Skeletal muscle satellite cell (primary cell): ENCODE data around the gene MMADHC. TPM values are rescaled to one million over a fixed set of nuclear protein-coding genes. Genes with fewer than 3 reads are reported as not detected.
A peak's percentile ranks its signal among the peaks of the same experiment; 100 is the strongest.

Experiments
- H3K27me3 ChIP-seq: 2 replicates; pipeline ENCODE4 v1.7.0; 2013; ENCODE audit warnings: low read length; ENCODE audit not compliant: control insufficient read depth, insufficient read depth
- H3K36me3 ChIP-seq: 2 replicates; pipeline ENCODE4 v1.7.0; 2013; ENCODE audit warnings: mild to moderate bottlenecking, control low read depth, low read length; ENCODE audit not compliant: insufficient read depth
- H3K4me1 ChIP-seq: 2 replicates; pipeline ENCODE4 v1.7.0; 2013; ENCODE audit warnings: low read length; ENCODE audit not compliant: control insufficient read depth, insufficient read depth
- H3K4me2 ChIP-seq: 2 replicates; pipeline ENCODE4 v1.7.0; 2013; ENCODE audit warnings: mild to moderate bottlenecking, low read length
- H3K4me3 ChIP-seq: 2 replicates; pipeline ENCODE4 v1.7.0; 2013; ENCODE audit warnings: low read length
- H3K9ac ChIP-seq: 2 replicates; pipeline ENCODE4 v1.7.0; 2013; ENCODE audit warnings: mild to moderate bottlenecking, low read depth, low read length, moderate library complexity
- H3K9me3 ChIP-seq: replicated peaks from 2 replicates; pipeline ENCODE4 v1.7.0; 2013; ENCODE audit warnings: mild to moderate bottlenecking, control low read depth, low read length
- total RNA-seq: library from RNA; depleted of rRNA; stranded (reverse); fragments of >200 nt; gene quantifications from 2 replicates; pipeline ENCODE4 v1.2.3, GENCODE V29; 2012; rRNA removed

MMADHC gene
- total RNA-seq, result 150 and 168 TPM in 2 replicates

DNA sequence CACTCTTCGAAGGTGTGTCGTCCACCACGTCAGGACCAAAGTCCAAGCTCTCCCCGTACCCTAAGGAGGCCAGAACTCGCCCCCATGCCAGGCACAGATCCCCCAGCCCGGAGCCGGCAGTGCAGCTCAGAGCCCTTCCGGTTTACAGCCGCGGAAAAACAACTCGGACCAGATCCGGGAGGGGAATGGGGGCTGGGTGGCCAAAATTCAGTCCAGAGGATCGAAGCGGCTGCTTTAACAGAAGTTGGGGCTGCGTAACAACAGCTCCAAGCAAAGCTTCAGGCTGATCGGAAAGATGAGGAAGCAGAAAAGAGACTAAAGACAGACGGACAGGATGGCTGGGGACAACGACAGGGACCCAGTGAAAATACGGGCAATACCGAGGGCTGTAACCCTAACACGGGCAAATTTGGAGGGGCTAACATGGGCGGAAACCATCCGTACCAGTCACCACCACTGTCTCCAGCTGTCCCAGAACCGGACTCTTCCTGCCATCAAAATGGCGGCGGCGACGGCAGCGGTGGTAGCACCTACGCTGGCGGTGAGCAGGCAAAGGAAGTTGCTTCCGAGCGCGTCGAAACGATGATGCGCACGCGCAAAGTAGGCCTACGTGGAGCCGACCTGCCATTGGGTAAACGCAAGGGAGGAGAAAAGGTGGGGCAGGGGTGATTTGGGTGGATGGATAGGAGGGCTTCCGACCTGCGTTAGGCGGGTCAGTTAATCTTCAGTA, at the start of gene MMADHC:
TSS of gene MMADHC (minus strand) at position 556 of the 730 bp plus-strand sequence. CDS start 678 bp downstream, outside the sequence.
- H3K9ac ChIP-seq, result peak within 1 kb of the TSS; percentile 97
- peaks cover 13% of the 10 kb centered on the region for H3K4me1 ChIP-seq
- no peaks in the 10 kb centered on the region for H3K9me3 ChIP-seq
- H3K27me3 ChIP-seq, result no peaks in the 10 kb centered on the region
- H3K36me3 ChIP-seq, result peaks cover 28% of the 10 kb centered on the region
- peak within 1 kb of the TSS; percentile 81 for H3K4me2 ChIP-seq
- peak within 1 kb of the TSS; percentile 83 for H3K4me3 ChIP-seq

DNA sequence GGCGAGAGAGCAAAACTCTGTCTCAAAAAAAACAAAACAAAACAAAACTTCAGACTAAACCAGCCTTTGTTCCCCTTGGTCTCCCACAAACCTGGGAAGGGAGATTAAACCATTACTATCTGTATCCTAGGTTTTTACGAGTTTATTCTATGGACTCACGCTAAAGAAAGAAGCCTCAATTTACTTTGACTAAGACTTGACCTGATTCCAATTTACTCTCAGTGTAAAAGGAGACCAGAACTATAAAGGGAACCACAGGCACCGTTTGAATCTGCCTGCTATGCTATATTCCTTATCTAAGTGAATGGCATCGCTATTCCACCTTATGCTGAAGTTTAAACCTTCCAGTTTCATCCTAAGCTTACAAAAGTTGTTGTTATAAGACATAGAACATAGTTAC, 46.5 kb upstream of the MMADHC start:
- Histone ChIP-seq H3K36me3 (no peaks in the 10 kb centered on the region), H3K4me2 (no peak overlapping the region), H3K9me3 (no peaks in the 10 kb centered on the region), H3K4me1 (no peaks in the 10 kb centered on the region), H3K27me3 (no peaks in the 10 kb centered on the region), H3K9ac (no peak overlapping the region), H3K4me3 (no peak overlapping the region)

DNA sequence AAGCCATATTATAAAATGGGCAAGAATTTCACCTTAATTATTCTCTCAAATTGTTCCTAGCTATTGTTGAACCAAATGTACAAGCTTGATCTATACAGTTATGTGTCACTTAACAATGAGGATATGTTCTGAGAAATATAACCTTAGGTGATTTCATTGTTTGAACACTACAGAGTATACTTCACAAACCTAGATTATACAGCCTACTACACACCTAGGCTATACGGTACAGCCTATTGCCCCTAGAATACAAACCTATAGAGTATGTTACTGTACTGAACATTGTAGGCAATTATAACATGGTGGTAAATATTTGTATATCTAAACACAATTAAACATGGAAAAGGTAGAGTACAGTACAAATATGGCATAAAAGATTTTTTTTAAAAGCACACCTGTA, 42.9 kb upstream of the MMADHC start:
- no peak overlapping the region for H3K9ac ChIP-seq
- no peak overlapping the region for H3K4me2 ChIP-seq
- no peaks in the 10 kb centered on the region for H3K4me1 ChIP-seq
- no peaks in the 10 kb centered on the region for H3K27me3 ChIP-seq
- H3K36me3 ChIP-seq, result no peaks in the 10 kb centered on the region
- no peak overlapping the region for H3K4me3 ChIP-seq
- no peaks in the 10 kb centered on the region for H3K9me3 ChIP-seq

DNA sequence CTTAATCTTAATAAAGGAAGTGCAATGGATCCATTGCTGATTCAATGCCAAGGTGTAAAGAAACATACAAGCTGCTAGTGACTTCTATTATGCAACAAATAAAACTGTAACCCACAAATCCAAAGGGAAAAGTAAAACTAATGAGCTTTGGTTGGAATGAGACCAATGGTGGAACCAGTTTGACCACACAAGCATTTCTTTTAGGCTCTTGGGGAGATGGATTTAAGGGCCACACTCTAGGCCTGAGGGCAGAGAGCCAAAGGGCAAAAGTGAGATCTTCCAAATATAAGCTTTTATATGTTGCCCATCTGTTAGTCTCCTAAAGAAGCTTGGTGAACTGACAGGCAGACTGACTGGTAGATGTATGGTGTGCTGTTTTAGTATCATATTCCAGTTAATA, 41.5 kb upstream of the MMADHC start:
- no peaks in the 10 kb centered on the region for H3K27me3 ChIP-seq
- H3K9me3 ChIP-seq, result no peaks in the 10 kb centered on the region
- H3K4me2 ChIP-seq, result no peak overlapping the region
- no peaks in the 10 kb centered on the region for H3K4me1 ChIP-seq
- H3K36me3 ChIP-seq, result no peaks in the 10 kb centered on the region
- H3K4me3 ChIP-seq, result no peak overlapping the region
- H3K9ac ChIP-seq, result no peak overlapping the region

DNA sequence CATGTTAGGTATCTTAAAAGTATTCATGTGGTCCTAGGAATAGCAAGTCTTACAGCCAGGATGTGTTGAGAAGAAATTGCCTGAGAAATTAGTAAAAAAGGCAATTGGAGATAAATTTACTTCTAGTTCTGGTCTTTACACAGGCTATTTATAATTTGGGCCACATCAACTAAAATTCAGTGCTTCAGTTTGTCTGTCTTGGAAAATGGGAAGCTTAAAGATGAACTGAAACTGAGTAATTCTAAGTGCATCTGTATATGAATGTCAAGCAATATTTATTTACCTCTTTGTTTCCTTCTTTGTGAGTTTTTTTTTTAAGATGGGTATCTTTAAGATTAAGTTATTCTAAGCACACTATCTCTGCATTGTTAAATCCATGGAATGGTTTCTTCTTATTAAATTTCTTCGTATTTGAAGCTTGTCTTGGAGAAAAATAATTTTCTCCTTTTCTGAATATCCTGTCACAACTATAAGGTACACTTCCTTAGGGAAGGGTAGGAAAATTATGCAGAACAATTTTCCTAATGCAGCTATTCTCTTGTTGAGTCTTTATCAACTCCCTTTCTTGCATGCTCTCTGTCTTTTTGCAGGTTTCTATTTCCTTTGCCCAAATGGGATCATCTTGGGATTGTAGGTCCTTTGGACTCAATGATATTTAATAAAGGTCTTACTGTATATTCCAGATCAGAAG, 39.7 kb upstream of the MMADHC start:
- no peak overlapping the region for H3K4me3 ChIP-seq
- H3K9ac ChIP-seq, result no peak overlapping the region
- H3K4me2 ChIP-seq, result no peak overlapping the region
- no peaks in the 10 kb centered on the region for H3K4me1 ChIP-seq
- H3K36me3 ChIP-seq, result no peaks in the 10 kb centered on the region
- H3K27me3 ChIP-seq, result no peaks in the 10 kb centered on the region
- H3K9me3 ChIP-seq, result no peaks in the 10 kb centered on the region

DNA sequence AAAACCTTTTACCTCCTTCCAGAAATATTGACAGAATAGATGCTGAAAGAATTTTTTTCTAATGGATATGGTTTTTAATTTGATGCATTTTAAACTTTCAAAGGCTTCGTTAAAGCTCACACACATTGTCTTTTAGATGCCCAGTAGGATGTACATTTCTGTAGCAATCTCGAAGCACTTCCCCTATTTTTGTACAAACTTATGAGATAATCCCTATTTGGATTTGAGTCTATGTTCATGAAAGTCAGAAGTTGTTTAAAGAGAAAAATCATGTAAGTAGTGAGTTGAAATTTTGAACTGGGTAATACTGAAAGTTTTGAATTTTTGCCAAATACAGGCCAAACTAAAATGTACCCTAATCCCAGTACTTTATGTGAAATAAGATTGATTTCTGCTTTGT, 38.1 kb upstream of the MMADHC start:
- Histone ChIP-seq H3K36me3 (no peaks in the 10 kb centered on the region), H3K4me2 (no peak overlapping the region), H3K27me3 (no peaks in the 10 kb centered on the region)

DNA sequence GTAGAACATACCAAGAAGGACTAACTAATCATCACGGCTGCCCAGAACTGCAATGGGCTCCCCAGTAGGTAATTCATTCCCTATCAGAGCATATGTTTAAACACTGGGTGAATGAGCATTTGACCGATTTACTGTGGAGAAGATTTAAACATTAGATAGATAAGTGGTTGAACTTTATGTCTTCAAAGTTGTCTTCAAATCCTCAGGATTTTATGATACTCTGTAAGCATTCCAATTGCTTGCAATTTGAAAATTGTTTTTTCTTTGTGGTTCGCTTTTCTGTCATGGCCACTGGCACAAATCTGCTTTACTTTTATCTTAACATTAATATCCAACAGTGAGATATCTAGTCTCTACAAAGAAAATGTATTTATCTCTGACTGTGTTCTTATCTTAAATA, 37.7 kb upstream of the MMADHC start:
- Histone ChIP-seq H3K9ac (no peak overlapping the region), H3K4me2 (no peak overlapping the region), H3K9me3 (no peaks in the 10 kb centered on the region), H3K4me3 (no peak overlapping the region), H3K27me3 (no peaks in the 10 kb centered on the region), H3K36me3 (no peaks in the 10 kb centered on the region), H3K4me1 (no peaks in the 10 kb centered on the region)

More for the DNA sequence above, 38.1 kb upstream of the MMADHC start:
- Histone ChIP-seq H3K4me1 (no peaks in the 10 kb centered on the region), H3K9me3 (no peaks in the 10 kb centered on the region), H3K9ac (no peak overlapping the region), H3K4me3 (no peak overlapping the region)

DNA sequence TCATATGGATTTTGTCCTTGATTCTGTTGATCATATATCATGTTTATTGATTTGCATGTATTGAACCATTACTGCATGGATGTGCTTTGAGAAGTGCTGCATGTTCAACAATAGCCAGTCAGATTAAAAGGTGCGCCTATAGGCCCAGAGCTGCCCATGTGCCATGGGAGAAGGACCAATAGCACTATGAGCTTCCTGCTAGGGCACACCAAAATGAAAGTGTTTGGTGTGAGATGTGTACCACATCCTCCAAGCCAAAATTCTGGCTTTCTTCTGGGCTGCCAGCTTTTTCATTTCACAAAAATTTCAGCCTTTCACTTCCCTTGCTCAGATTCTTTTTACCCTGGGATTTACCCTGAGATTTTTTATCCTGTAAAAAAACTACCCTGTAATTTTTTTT, 34.8 kb upstream of the MMADHC start:
- Histone ChIP-seq H3K36me3 (no peaks in the 10 kb centered on the region), H3K4me2 (no peak overlapping the region), H3K4me3 (no peak overlapping the region), H3K9ac (no peak overlapping the region), H3K27me3 (no peaks in the 10 kb centered on the region), H3K9me3 (no peaks in the 10 kb centered on the region), H3K4me1 (peaks cover 6% of the 10 kb centered on the region)

DNA sequence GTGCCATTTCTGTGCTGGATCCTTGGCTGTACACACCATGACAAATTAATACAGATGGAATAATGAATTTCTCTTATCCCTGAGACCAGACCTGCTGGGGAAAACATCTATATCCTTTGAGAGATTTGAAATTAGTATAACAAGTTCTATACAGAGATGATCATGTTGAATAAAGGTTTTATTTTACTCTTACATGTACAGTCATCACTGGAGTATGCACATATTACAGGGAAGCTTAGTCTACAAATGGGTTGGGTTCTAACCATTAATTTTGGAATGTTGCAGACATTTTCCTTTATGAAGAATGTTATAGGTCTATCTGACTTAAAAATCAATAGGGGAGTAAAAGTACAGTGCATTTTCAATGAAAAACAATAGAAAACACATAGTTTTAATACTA, 29.9 kb upstream of the MMADHC start:
- Histone ChIP-seq H3K4me2 (peak overlapping the region; percentile 14), H3K36me3 (no peaks in the 10 kb centered on the region), H3K27me3 (no peaks in the 10 kb centered on the region), H3K4me1 (peaks cover 18% of the 10 kb centered on the region), H3K9me3 (no peaks in the 10 kb centered on the region), H3K4me3 (no peak overlapping the region), H3K9ac (no peak overlapping the region)

DNA sequence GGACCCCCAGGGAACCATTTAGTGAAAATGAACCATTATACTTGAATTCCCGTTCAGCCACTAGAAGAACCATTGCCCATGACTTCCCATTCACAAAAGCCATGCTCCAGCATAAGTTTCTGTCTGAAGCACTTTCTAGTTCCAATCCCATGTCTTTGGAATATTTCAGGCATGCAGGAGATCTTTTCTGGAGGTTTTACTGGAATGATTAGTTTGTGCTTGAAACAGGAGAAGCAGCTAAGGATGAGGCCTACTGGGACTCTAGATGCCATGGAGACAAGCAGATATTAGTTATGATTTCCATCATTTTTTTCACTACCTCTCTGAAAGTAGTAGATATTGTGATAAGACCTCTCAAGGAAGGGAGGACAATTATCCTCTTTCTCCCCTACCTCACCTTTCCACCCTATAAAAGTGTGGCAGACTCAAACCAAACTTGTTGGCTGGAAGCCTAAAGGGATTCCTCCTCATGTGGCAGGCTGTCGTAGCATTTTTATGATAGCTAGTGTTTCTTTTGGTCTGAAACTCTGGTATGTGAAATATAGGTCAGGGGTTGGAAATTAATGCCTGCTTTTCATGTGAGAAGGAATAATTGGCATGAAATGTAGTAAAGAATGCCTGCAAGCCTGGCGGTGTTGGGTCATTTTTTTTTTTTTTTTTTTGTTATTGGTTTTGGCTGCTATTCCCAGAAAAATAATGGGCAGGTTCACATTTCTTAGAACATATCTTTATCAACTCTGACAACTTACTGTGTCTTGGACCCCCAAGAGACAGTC, 29.3 kb upstream of the MMADHC start:
- peaks cover 24% of the 10 kb centered on the region for H3K4me1 ChIP-seq
- no peaks in the 10 kb centered on the region for H3K36me3 ChIP-seq
- H3K4me2 ChIP-seq, result peak overlapping the region; percentile 14
- H3K9me3 ChIP-seq, result no peaks in the 10 kb centered on the region
- H3K27me3 ChIP-seq, result no peaks in the 10 kb centered on the region
- no peak overlapping the region for H3K9ac ChIP-seq
- H3K4me3 ChIP-seq, result no peak overlapping the region

DNA sequence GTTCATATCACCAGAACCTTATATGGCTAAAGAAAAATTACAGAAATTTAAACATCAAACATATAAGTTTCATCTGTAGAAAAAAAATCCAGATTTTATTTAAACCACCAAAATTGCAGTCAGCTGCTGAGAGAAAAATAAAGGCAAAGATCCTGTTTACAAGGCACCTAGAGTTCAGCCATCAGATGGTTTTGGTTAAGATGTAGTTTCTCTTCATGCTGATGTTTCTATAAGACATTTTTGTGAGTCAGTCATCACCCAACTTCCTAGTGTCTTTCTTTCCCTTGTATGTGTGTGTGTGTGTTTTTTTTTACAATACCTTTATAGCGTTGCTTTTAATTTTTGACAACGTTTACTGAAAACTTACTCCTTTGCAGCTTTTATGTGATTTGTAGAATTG, 26.1 kb upstream of the MMADHC start:
- Histone ChIP-seq H3K9me3 (no peaks in the 10 kb centered on the region), H3K9ac (no peak overlapping the region), H3K4me1 (peaks cover 31% of the 10 kb centered on the region), H3K4me3 (no peak overlapping the region), H3K4me2 (no peak overlapping the region), H3K27me3 (no peaks in the 10 kb centered on the region), H3K36me3 (no peaks in the 10 kb centered on the region)
